Subcutaneous adipose tissue (tissue), 4 donors: ENCODE data around the gene TSPAN17. TPM values are rescaled to one million over a fixed set of nuclear protein-coding genes. Genes with fewer than 3 reads are reported as not detected.

Experiments
- CTCF ChIP-seq: fragments of 450-650 bp; IDR thresholded peaks from one replicate; pipeline ENCODE4 v1.5.1; 2016; ENCODE audit warnings: low read depth, mild to moderate bottlenecking, control low read depth, antibody characterized with exemption, moderate library complexity
- total RNA-seq, 4 donors: library from RNA; depleted of rRNA; stranded (reverse); fragments of >200 nt; gene quantifications; one replicate each; pipeline ENCODE4 v1.1.0, GENCODE V29; 2016

The TSPAN17 gene
- total RNA-seq, 4 donors from 2014 or later, result 7.8 to 18.7 (median 11.3) TPM

DNA sequence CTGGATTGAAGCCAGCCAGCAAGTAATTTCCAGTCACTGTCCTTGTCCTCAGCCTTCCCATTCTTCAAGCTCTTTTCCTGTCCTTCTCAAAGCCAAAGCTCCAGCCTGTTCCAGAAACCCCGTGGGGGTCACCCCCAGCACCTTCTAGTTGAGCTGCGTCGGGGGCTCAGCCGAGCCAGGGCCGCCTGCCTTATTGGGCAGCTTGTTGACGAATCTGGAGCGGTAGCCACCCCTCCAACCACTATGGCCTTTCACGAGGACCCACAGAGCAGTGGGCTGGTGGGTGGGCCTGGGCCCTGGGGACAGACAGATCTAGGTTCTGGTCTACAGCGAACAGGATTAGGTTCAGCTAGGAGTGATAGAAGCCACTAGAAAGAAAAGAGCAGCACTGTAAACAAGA lies 47.3 kb downstream of the TSPAN17 start:
- no peak for TF ChIP-seq CTCF

DNA sequence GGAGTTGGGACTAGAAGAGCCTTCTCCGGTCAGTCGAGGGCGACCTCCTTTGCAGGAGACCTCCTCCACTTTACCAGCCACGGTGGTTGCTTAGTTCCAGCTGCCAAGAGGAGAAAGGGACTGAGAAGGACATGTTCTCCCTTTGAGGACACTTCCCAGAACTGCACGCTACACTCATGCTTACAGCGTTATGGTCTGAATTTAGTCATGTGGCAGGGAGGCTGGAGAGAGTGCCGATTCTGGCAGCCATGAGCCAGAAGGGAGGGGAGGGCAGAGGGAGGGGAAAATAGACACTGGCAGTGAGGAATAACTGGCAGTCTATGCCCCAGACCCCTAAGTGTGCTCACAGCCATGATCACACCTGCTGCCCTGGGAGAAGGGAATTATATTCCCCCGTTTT lies 47.8 kb downstream of the TSPAN17 start:
- TF ChIP-seq CTCF, result no peak

- TF ChIP-seq CTCF, result no peak
Measured at GRCh38 chr5:176697267-176697933, 50.1 kb downstream of the TSPAN17 start.

DNA sequence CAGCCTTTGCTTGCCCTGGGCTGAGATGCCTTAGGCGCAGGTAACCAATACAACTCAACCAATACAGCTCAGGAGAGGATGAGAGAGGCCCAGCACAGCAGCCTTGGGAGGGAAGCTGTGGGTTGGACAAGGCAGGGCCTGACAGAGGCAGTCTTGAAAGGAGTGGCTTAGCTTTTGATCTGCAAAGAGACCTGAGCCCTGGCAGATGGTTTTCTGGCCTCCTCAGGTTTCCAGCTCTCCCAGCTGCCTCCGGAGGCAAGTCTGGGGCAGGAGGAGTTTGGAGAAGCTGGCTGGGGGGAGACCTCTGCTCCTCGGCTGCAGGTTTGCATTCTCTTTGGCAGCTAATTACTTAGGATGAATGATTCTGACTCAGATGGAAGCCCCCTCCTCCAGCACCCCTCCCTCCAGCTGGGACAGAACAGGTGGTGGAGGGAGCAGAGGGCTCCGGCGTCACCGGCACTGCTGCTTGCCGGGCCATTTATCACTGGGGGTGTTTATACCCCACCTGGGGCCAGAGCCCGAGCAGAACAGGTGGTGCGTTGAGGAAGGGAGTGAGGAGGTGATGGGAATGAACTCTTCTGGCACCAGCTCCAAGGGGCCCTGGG lies 50.8 kb downstream of the TSPAN17 start:
- no peak for TF ChIP-seq CTCF

DNA sequence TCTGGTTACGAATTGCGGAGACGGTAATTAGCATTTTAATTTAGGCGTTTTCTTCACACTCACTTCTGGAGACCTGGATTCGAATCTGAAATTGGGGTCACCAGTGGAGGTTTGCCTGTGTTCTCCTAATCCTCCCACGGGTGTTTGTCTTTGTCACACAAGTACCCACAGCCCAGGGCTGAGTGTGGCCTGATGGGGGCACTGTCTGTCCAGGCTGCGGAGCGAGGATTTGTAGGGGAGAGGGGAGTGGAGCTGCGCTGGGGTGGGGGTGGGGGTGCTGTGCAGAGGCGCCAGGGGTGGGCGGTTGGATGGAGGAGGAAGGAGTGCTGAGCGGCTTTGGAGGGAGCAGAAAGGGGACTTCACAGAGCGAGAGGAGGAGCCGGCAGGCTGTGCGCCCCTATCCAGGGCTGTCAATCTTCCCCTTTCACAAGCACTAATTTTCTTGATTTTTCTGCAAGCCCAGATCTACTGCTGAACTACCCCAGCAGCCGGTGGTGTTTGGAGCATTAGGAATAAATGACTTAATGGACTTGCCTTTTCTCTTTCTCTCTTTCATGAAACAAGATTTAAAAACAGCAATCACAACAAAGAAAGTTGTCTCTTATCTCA lies 53.1 kb downstream of the TSPAN17 start:
- TF ChIP-seq CTCF, result no peak

DNA sequence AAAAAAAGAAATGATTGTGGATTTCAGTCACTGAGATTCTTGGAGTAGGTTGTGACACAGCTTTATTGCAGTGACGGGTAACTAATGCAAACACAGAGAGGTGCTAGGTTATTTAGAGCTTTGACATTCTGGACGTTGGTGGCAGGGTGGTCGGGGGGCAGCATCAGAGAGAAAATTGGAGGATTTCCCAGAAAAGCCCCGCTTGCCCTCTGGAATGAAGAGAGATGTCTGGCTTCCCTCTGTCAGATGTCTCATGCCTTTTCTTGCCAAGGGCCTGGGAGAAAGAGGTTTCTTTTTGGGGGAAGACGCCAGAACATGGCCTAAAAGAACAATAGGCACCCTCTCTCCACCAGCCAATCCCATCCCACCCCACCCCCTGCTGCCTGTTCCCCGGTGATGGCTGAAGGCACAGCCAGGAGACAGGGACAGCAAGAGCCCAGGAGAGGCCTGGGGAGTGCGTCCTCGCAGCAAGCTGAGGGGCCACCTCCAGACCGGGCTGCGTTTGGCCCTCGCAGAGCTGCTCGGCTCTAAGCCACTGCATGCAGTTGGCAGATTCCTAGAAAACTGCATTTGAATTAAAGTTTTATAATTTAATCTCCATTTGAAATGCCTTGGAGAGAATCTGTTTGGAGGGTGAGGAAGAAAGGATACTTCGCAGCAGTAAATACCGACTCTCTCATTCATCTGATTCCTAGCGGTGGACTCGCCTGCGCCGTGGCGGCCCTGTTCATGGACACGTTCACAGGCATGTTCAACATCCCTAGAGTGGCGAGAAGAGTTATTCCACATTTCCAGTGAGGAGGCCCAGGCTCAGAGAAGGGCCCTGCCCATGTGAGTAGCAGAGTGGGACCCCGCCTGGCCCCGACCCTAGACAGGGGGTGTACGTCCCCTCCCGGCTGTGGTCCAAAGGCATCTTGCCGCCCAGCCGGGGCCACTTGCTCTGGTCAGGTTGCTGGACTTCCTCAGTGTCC lies 55.7 kb downstream of the TSPAN17 start:
- TF ChIP-seq CTCF, result no peak
